Fibroblast of skin of back (primary cell): ENCODE data around the gene FAM13C.

Experiments
- DNase-seq: peaks from one replicate; pipeline ENCODE4 v3.0.0-alpha.2; 2013

FAM13C gene

GRCh38 chr10:59360605-59361405, 1.5 kb downstream of the FAM13C start:
- DNase-seq: no peak

GRCh38 chr10:59358576-59358975, 3.8 kb downstream of the FAM13C start:
- DNase-seq: no peak

- no peak for DNase-seq
Observed at GRCh38 chr10:59354434-59354833, 7.9 kb downstream of the FAM13C start.

GRCh38 chr10:59350558-59350957, 11.8 kb downstream of the FAM13C start:
- no peak for DNase-seq

GRCh38 chr10:59346321-59346720, 16.0 kb downstream of the FAM13C start:
- DNase-seq: no peak

GRCh38 chr10:59342723-59343122, 19.6 kb downstream of the FAM13C start:
- no peak for DNase-seq

GRCh38 chr10:59342000-59342399, 20.3 kb downstream of the FAM13C start:
- no peak for DNase-seq

GRCh38 chr10:59340285-59340684, 22.1 kb downstream of the FAM13C start:
- no peak for DNase-seq

- DNase-seq: no peak
Observed at GRCh38 chr10:59339351-59339750, 23.0 kb downstream of the FAM13C start.

GRCh38 chr10:59337201-59337652, 25.1 kb downstream of the FAM13C start:
- peak; percentile 39 for DNase-seq

GRCh38 chr10:59336632-59337031, 25.7 kb downstream of the FAM13C start:
- peak; percentile 78 for DNase-seq

GRCh38 chr10:59335497-59335896, 26.9 kb downstream of the FAM13C start:
- DNase-seq: no peak

GRCh38 chr10:59333701-59334100, 28.6 kb downstream of the FAM13C start:
- peak; percentile 54 for DNase-seq

- no peak for DNase-seq
Observed at GRCh38 chr10:59332581-59332980, 29.8 kb downstream of the FAM13C start.

- no peak for DNase-seq
Observed at GRCh38 chr10:59331661-59332060, 30.7 kb downstream of the FAM13C start.

GRCh38 chr10:59325116-59325515, 37.2 kb downstream of the FAM13C start:
- no peak for DNase-seq

- no peak for DNase-seq
Observed at GRCh38 chr10:59324597-59324996, 37.8 kb downstream of the FAM13C start.

GRCh38 chr10:59323831-59324401, 38.4 kb downstream of the FAM13C start:
- DNase-seq: no peak

- DNase-seq: no peak
Observed at GRCh38 chr10:59323036-59323459, 39.3 kb downstream of the FAM13C start.

GRCh38 chr10:59322131-59322530, 40.2 kb downstream of the FAM13C start:
- no peak for DNase-seq

GRCh38 chr10:59320355-59320754, 42.0 kb downstream of the FAM13C start:
- DNase-seq: no peak

GRCh38 chr10:59319854-59320253, 42.5 kb downstream of the FAM13C start:
- DNase-seq: no peak

GRCh38 chr10:59317066-59317465, 45.3 kb downstream of the FAM13C start:
- DNase-seq: no peak

- no peak for DNase-seq
Observed at GRCh38 chr10:59315465-59315864, 46.9 kb downstream of the FAM13C start.
